ENCODE results near the gene CARMIL3. TPM values are rescaled to one million over a fixed set of nuclear protein-coding genes. Genes with fewer than 3 reads are reported as not detected.

CARMIL3 gene
- total RNA-seq, 1 donor from 2014 or later = 0.60 TPM

DNA sequence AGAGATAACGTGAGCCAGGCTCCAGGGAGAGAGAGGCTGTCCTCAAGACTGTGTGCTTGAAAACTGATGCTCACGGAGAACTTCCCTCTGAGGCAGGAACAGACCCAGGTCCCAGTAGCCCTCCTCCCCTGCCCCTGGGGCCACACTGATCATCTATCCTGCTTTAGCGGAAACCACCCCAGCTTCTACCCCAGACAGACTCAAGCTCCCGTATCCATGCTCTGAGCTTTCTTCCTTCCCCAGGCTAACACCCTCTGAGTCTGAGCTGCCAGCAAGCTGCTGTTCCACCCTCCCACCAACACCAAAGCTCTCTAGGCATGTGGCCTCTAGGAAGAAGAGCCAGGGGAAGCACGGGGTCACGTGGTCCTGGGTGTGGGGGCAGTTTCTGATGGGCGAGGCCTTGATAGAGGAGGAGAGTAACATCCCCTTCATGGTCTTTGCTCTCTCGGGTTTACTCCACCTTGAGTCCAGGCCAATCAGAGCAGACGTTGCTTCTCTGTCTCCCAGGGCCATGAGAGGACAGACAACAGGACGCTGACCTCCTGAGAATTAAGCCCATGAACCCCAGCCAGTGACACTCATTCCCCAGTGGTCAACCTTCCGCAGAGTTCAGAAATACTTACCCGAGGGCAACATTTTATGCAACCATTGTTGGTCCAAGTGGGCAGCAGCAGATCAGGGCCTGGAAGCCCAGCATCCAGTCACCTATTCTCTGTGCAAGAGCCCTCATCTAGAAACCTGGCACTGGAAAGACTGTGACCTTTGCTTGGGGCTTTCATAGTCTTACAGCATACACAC, 43.7 kb downstream of the CARMIL3 start:
- no peak for DNase-seq (ENCODE audit: low spot score)
- Mint-ChIP-seq H3K27me3 (ENCODE audit: low read depth) (no peaks in the 10 kb centered on the region), H3K9me3 (ENCODE audit: low read depth) (no peaks in the 10 kb centered on the region), H3K4me3 (ENCODE audit: unreplicated experiment) (peak overlapping the region; percentile 99), H3K4me1 (ENCODE audit: low read depth) (peaks cover 38% of the 10 kb centered on the region), H3K36me3 (ENCODE audit: low read depth) (peaks cover 18% of the 10 kb centered on the region), H3K27ac (ENCODE audit: unreplicated experiment) (peak overlapping the region; percentile 97)
- TF ChIP-seq, protein P1, sequence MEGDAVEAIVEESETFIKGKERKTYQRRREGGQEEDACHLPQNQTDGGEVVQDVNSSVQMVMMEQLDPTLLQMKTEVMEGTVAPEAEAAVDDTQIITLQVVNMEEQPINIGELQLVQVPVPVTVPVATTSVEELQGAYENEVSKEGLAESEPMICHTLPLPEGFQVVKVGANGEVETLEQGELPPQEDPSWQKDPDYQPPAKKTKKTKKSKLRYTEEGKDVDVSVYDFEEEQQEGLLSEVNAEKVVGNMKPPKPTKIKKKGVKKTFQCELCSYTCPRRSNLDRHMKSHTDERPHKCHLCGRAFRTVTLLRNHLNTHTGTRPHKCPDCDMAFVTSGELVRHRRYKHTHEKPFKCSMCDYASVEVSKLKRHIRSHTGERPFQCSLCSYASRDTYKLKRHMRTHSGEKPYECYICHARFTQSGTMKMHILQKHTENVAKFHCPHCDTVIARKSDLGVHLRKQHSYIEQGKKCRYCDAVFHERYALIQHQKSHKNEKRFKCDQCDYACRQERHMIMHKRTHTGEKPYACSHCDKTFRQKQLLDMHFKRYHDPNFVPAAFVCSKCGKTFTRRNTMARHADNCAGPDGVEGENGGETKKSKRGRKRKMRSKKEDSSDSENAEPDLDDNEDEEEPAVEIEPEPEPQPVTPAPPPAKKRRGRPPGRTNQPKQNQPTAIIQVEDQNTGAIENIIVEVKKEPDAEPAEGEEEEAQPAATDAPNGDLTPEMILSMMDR (IDR thresholded peaks at IDR 0.05) = no peak

DNA sequence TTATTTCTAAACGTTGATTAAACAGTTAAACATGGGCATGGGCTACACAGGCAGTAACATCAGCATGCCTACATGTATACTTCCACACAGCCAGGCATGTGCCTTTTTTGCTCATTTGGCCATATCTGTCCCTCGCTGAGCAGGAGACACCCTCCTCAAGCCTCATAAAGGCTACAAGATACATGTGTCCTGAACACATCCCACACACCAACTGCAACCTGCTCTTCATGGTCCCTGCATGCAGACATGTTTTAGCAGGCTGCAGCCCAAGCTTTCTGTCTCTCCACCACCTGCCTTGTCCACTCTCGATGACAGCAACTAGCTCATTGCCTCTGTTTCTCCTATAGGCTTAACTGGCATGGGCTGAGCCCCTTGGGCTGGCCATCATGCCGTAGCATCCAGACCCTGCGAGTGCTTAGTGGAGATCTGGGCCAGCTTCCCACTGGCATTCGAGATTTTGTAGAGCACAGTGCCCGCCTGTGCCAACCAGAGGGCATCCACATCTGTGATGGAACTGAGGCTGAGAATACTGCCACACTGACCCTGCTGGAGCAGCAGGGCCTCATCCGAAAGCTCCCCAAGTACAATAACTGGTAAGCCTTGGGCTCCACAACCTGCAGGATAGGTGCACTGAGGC, 44.9 kb downstream of the CARMIL3 start:
- peaks cover 22% of the 10 kb centered on the region for H3K36me3 Mint-ChIP-seq (ENCODE audit: low read depth)
- H3K27ac Mint-ChIP-seq (ENCODE audit: unreplicated experiment) = peak overlapping the region; percentile 57
- peaks cover 38% of the 10 kb centered on the region for H3K4me1 Mint-ChIP-seq (ENCODE audit: low read depth)
- H3K4me3 Mint-ChIP-seq (ENCODE audit: unreplicated experiment) = peak overlapping the region; percentile 50
- DNase-seq (ENCODE audit: low spot score) = no peak
- TF ChIP-seq, protein P1 (IDR thresholded peaks at IDR 0.05) = no peak
- H3K9me3 Mint-ChIP-seq (ENCODE audit: low read depth) = no peaks in the 10 kb centered on the region
- no peaks in the 10 kb centered on the region for H3K27me3 Mint-ChIP-seq (ENCODE audit: low read depth)

DNA sequence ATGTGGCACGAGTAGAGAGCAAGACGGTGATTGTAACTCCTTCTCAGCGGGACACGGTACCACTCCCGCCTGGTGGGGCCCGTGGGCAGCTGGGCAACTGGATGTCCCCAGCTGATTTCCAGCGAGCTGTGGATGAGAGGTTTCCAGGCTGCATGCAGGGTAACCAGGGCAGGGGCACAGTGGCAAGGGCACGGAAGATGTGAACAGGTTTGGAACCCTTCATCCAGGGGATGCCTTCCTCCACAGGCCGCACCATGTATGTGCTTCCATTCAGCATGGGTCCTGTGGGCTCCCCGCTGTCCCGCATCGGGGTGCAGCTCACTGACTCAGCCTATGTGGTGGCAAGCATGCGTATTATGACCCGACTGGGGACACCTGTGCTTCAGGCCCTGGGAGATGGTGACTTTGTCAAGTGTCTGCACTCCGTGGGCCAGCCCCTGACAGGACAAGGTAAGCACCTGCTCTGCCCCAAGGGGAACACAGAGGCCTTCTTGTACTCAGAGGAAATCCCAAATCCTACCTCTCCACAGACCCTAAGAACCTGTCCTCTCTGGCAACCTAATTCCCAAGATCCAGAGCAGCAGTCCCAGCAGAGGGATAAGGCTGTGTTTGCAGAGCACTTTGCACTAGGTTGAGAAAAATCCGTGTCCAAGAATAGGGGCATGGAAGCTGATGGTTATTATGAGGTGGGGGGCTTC, 46.6 kb downstream of the CARMIL3 start:
- H3K27ac Mint-ChIP-seq (ENCODE audit: unreplicated experiment) = no peak overlapping the region
- peaks cover 26% of the 10 kb centered on the region for H3K36me3 Mint-ChIP-seq (ENCODE audit: low read depth)
- H3K9me3 Mint-ChIP-seq (ENCODE audit: low read depth) = no peaks in the 10 kb centered on the region
- H3K27me3 Mint-ChIP-seq (ENCODE audit: low read depth) = no peaks in the 10 kb centered on the region
- DNase-seq (ENCODE audit: low spot score) = no peak
- TF ChIP-seq, protein P1 (IDR thresholded peaks at IDR 0.05) = no peak
- H3K4me3 Mint-ChIP-seq (ENCODE audit: unreplicated experiment) = peak overlapping the region; percentile 31
- peaks cover 26% of the 10 kb centered on the region for H3K4me1 Mint-ChIP-seq (ENCODE audit: low read depth)

DNA sequence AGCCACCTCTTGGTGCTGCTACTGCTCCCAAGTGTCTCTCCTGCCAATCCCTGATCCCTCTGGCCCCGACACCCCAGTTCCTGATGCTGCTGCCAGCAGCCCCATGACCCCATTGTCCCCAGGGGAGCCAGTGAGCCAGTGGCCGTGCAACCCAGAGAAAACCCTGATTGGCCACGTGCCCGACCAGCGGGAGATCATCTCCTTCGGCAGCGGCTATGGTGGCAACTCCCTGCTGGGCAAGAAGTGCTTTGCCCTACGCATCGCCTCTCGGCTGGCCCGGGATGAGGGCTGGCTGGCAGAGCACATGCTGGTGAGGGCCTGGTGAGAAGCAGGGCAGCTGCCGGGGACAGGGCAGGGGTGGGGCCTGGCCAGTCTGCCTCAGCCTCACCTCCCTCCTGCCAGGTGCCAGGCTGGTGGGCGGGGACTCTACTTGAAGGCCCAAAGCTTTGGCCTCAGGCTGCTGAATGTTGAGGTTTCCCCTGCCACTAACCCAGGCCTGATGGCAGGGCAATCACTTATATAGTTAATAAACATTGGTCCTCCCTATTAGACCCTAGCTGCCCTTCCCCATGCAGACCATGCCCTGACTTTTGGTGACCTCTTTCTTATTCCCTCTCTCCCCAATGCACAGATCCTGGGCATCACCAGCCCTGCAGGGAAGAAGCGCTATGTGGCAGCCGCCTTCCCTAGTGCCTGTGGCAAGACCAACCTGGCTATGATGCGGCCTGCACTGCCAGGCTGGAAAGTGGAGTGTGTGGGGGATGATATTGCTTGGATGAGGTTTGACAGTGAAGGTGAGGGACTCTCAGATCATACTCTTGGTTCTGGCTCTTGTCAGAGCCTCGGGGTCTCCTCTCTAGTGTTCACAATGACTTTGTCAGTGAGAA, 47.4 kb downstream of the CARMIL3 start:
- DNase-seq (ENCODE audit: low spot score) = no peak
- H3K4me3 Mint-ChIP-seq (ENCODE audit: unreplicated experiment) = peak overlapping the region; percentile 31
- H3K27me3 Mint-ChIP-seq (ENCODE audit: low read depth) = no peaks in the 10 kb centered on the region
- TF ChIP-seq, protein P1 (IDR thresholded peaks at IDR 0.05) = no peak
- H3K27ac Mint-ChIP-seq (ENCODE audit: unreplicated experiment) = peak overlapping the region; percentile 23
- H3K4me1 Mint-ChIP-seq (ENCODE audit: low read depth) = peaks cover 22% of the 10 kb centered on the region
- H3K9me3 Mint-ChIP-seq (ENCODE audit: low read depth) = no peaks in the 10 kb centered on the region
- H3K36me3 Mint-ChIP-seq (ENCODE audit: low read depth) = peaks cover 30% of the 10 kb centered on the region

Measured in chondrocyte (in vitro differentiated cells).